ENCODE results near the gene HNRNPA0. TPM values are rescaled to one million over a fixed set of nuclear protein-coding genes. Genes with fewer than 3 reads are reported as not detected.

HNRNPA0 gene
- polyA plus RNA-seq, 1 donor (not counting 4 experiments of a cell fraction or from before 2014, with no cell fraction given) = 11.4 TPM

DNA sequence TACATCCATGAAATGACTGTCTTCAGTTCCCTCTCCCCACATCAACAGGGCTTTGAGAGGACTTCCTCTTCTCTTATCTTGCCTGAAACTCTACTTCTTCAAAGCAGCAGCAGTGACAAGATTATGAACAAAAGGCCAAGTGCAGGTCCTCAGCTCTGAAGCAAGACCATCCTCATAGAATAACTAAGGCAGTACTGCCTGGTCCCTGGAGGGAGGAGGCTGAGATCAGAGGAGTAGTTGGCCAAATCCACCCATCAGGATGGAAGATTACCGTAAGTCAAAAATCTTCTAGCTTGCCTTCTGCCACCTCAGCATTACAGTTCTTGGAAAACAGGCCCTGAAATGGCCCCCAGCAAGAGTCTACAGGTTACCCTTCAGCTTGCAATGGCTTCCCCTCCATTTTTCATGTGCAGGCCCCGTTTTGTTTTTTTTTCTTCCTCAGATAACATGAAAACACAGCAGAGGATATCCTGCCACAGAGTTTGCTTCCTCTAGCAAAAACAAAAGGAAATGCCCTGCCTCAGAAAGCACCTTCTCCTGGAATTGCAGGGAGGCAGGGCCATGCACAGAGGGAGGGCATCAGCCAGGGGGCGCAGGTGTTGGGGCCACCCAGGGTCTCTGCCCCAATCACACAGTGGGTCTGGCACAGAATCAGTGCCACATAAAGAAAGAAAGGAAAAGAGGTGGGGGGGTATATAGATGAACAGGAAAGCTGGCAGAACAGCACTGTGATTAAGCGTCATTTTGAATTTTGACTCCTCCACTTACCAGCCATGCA, 58.3 kb downstream of the HNRNPA0 start:
- no peak for FAIRE-seq
- H3K4me2 ChIP-seq (ENCODE audit: control insufficient read depth, extremely low read depth, insufficient read depth, low read depth, low read length) = no peak overlapping the region
- dilution Hi-C loops (cut with MboI; ENCODE audit: extremely low pct_ligation_motif_present, low sequenced_read_pairs) = no loop called here

More for the DNA sequence above, 58.3 kb downstream of the HNRNPA0 start:
- Histone ChIP-seq H3K27me3 (ENCODE audit: control insufficient read depth, extremely low read depth, insufficient read depth, low read length) (no peaks in the 10 kb centered on the region), H3K27ac (ENCODE audit: control insufficient read depth, insufficient read depth, low read length) (no peak overlapping the region), H3K9me3 (ENCODE audit: control insufficient read depth, low read depth, low read length) (no peaks in the 10 kb centered on the region), H2AFZ (ENCODE audit: control insufficient read depth, low read length) (no peak overlapping the region), H3K36me3 (ENCODE audit: control insufficient read depth in 2 of 2, extremely low read depth in 1 of 2, insufficient read depth in 2 of 2, low read length in 2 of 2) (no peaks in the 10 kb centered on the region), H3K9ac (ENCODE audit: control insufficient read depth, extremely low read depth, insufficient read depth, low read length) (no peak overlapping the region), H3K79me2 (ENCODE audit: control insufficient read depth, insufficient read depth, low read length) (no peaks in the 10 kb centered on the region), H3K4me1 (ENCODE audit: control insufficient read depth, extremely low read depth, insufficient read depth, low read length) (no peaks in the 10 kb centered on the region), H3K4me3 (ENCODE audit: control insufficient read depth in 2 of 3, extremely low read depth in 1 of 3, insufficient read depth in 2 of 3, low read depth in 1 of 3, low read length in 3 of 3) (no peak overlapping the region), H4K20me1 (ENCODE audit: control insufficient read depth, extremely low read depth, insufficient read depth, low read length) (no peaks in the 10 kb centered on the region), H3K9me1 (ENCODE audit: control insufficient read depth, extremely low read depth, insufficient read depth, low read length) (no peaks in the 10 kb centered on the region)
- TF ChIP-seq EZH2 (IDR thresholded peaks at IDR 0.05; ENCODE audit: low read length) = no peak
- TF ChIP-seq, protein P1, sequence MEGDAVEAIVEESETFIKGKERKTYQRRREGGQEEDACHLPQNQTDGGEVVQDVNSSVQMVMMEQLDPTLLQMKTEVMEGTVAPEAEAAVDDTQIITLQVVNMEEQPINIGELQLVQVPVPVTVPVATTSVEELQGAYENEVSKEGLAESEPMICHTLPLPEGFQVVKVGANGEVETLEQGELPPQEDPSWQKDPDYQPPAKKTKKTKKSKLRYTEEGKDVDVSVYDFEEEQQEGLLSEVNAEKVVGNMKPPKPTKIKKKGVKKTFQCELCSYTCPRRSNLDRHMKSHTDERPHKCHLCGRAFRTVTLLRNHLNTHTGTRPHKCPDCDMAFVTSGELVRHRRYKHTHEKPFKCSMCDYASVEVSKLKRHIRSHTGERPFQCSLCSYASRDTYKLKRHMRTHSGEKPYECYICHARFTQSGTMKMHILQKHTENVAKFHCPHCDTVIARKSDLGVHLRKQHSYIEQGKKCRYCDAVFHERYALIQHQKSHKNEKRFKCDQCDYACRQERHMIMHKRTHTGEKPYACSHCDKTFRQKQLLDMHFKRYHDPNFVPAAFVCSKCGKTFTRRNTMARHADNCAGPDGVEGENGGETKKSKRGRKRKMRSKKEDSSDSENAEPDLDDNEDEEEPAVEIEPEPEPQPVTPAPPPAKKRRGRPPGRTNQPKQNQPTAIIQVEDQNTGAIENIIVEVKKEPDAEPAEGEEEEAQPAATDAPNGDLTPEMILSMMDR (optimal IDR thresholded peaks at IDR 0.05 in 1 of 3, IDR thresholded peaks at IDR 0.05 in 1 of 3, conservative IDR thresholded peaks at IDR 0.05 in 1 of 3; ENCODE audit: extremely low read depth in 1 of 3, insufficient read depth in 2 of 3, low read length in 3 of 3) = no peak
- DNase-seq (ENCODE audit: low read depth, low spot score) = no peak

Other genes starting within 250 kb of the HNRNPA0 start
- gene KLHL3, start 18.3 kb downstream of the HNRNPA0 start, polyA plus RNA-seq = 1.5 to 3.3 TPM (median 2.5 TPM) in 3 replicates
- gene MYOT, start 113.5 kb upstream of the HNRNPA0 start, polyA plus RNA-seq = 0.55 to 1.5 TPM (median 0.76 TPM) in 3 replicates
- 0.10 TPM in 1 of 3 replicates, not detected in the others for gene PKD2L2, start 135.1 kb upstream of the HNRNPA0 start, polyA plus RNA-seq

All from keratinocyte (primary cell).